Measurements from ENCODE around the gene PLCH1. TPM values are rescaled to one million over a fixed set of nuclear protein-coding genes. Genes with fewer than 3 reads are reported as not detected.

Gene PLCH1
- total RNA-seq, 1 experiment from 2014 or later, result 4.1 TPM

DNA sequence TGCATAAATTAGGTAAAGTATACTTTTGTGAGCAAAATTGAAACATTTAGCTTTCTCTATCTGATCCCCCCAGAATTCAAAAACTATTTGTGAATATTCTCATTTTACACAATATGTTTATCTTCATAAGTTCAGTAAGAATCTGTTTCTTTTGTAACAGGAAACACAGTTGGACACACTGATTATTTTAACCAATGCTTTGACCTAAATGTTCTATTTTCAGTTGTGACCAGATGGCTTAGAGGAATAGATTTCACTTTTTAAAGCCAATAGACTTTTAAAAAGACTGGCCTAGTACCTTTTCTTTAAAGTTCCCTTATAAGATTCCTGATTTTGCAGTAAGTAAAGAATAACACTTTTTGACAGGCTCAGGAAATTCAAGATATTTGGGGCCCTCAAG, 377.4 kb downstream of the PLCH1 start:
- no peaks in the 10 kb centered on the region for H3K27me3 ChIP-seq (ENCODE audit: low read length)
- TF ChIP-seq, protein P1, sequence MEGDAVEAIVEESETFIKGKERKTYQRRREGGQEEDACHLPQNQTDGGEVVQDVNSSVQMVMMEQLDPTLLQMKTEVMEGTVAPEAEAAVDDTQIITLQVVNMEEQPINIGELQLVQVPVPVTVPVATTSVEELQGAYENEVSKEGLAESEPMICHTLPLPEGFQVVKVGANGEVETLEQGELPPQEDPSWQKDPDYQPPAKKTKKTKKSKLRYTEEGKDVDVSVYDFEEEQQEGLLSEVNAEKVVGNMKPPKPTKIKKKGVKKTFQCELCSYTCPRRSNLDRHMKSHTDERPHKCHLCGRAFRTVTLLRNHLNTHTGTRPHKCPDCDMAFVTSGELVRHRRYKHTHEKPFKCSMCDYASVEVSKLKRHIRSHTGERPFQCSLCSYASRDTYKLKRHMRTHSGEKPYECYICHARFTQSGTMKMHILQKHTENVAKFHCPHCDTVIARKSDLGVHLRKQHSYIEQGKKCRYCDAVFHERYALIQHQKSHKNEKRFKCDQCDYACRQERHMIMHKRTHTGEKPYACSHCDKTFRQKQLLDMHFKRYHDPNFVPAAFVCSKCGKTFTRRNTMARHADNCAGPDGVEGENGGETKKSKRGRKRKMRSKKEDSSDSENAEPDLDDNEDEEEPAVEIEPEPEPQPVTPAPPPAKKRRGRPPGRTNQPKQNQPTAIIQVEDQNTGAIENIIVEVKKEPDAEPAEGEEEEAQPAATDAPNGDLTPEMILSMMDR (conservative IDR thresholded peaks at IDR 0.05; ENCODE audit: low read depth, low read length), result no peak
- TF ChIP-seq EZH2 (IDR thresholded peaks at IDR 0.05; ENCODE audit: low read length, unreplicated experiment) (no peak), EZH2phosphoT487 (IDR thresholded peaks at IDR 0.05; ENCODE audit: borderline replicate concordance, low read length) (no peak)
- H3K4me2 ChIP-seq (ENCODE audit: low read length), result no peak overlapping the region
- POLR2A ChIA-PET (ENCODE audit: unreplicated experiment), result no interaction called here
- no peaks in the 10 kb centered on the region for H3K9me3 ChIP-seq (ENCODE audit: low read length)
- H3F3A ChIP-seq (ENCODE audit: low read length, unreplicated experiment), result no peaks in the 10 kb centered on the region
- ATAC-seq (no peak), DNase-seq (no peak)
- no peaks in the 10 kb centered on the region for H4K20me1 ChIP-seq (ENCODE audit: low read length)
- no peak overlapping the region for H3K27ac ChIP-seq (ENCODE audit: low read length)
- no peak overlapping the region for H2AFZ ChIP-seq (ENCODE audit: low read length)
- no peaks in the 10 kb centered on the region for H3K79me2 ChIP-seq (ENCODE audit: low read length)
- no TSS peak for BruUV-seq (replicated peaks)
- no peaks in the 10 kb centered on the region for H3K4me1 ChIP-seq (ENCODE audit: insufficient read depth, low read length)
- H3K36me3 ChIP-seq (ENCODE audit: low read depth, low read length), result no peaks in the 10 kb centered on the region
- CTCF ChIA-PET, result no interaction called here
- intact Hi-C loops (cut with micrococcal nuclease), result no loop called here
- no peaks in the 10 kb centered on the region for H3K9me2 ChIP-seq (replicated peaks; ENCODE audit: low read length)
- H3K9ac ChIP-seq (ENCODE audit: low read length), result no peak overlapping the region
- H3K4me3 ChIP-seq (ENCODE audit: low read length), result no peak overlapping the region

DNA sequence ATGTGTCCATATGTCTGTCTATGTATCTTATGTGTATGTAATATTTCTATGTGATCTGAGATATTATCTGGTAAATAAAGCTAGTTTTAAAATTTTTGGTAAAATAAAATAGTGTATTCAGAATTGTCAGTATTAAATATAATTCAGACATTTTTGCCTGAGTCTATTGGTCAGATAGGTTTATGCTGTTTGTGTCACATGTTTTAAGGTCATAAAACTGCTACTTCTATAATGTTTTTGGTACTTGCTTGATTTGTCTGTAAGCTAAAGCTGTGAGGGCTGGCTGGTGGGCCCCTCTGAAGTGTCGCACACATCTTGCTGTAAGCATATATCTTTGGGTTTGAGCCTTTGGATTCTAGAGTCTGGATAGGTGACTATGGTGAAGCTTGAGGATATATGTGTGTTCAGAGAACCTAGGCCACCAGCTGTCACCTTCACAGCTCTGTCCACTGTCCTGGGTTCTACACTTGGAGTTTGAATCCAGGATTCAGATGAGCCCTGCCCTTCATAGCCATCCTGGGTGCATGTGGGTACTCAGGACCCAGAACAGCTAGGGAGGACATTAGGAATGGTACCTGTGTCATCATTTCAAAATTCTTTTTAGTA, 379.6 kb downstream of the PLCH1 start:
- Histone ChIP-seq H3K9ac (ENCODE audit: low read length) (no peak overlapping the region), H4K20me1 (ENCODE audit: low read length) (no peaks in the 10 kb centered on the region), H3K4me2 (ENCODE audit: low read length) (no peak overlapping the region), H3K36me3 (ENCODE audit: low read depth, low read length) (no peaks in the 10 kb centered on the region), H2AFZ (ENCODE audit: low read length) (no peak overlapping the region), H3K9me2 (replicated peaks; ENCODE audit: low read length) (no peaks in the 10 kb centered on the region), H3K4me3 (ENCODE audit: low read length) (no peak overlapping the region), H3K27ac (ENCODE audit: low read length) (no peak overlapping the region), H3K27me3 (ENCODE audit: low read length) (no peaks in the 10 kb centered on the region), H3K9me3 (ENCODE audit: low read length) (no peaks in the 10 kb centered on the region), H3F3A (ENCODE audit: low read length, unreplicated experiment) (no peaks in the 10 kb centered on the region), H3K79me2 (ENCODE audit: low read length) (no peaks in the 10 kb centered on the region), H3K4me1 (ENCODE audit: insufficient read depth, low read length) (no peaks in the 10 kb centered on the region)
- ATAC-seq (no peak), DNase-seq (no peak)
- ChIA-PET POLR2A (ENCODE audit: unreplicated experiment) (no interaction called here), CTCF (no interaction called here)
- BruUV-seq (replicated peaks), result no TSS peak
- TF ChIP-seq EZH2 (IDR thresholded peaks at IDR 0.05; ENCODE audit: low read length, unreplicated experiment) (no peak), EZH2phosphoT487 (IDR thresholded peaks at IDR 0.05; ENCODE audit: borderline replicate concordance, low read length) (no peak)
- TF ChIP-seq, protein P1 (conservative IDR thresholded peaks at IDR 0.05; ENCODE audit: low read depth, low read length), result no peak
- intact Hi-C loops (cut with micrococcal nuclease), result no loop called here

DNA sequence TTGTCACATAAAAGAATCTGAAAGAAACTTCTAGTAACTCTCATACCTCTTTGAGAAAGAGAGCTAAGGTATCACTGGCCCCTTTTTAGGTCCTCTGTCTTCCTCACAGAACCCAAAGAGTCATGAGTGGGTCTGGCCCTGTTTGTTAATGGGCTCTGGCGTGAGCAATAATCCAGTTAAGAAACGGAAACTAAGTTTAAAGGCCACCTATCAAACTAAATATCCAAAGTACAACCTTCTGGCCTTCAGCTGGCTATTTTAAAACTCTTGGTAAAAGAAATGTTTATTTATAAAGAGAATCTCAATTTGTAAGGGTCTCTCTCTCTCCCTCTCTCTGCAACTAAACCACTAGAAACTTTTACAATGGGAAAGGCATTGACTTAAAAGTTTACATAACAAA, 380.4 kb downstream of the PLCH1 start:
- Histone ChIP-seq H3K4me3 (ENCODE audit: low read length) (no peak overlapping the region), H3K4me2 (ENCODE audit: low read length) (no peak overlapping the region), H3K9ac (ENCODE audit: low read length) (no peak overlapping the region), H3K4me1 (ENCODE audit: insufficient read depth, low read length) (no peaks in the 10 kb centered on the region), H2AFZ (ENCODE audit: low read length) (no peak overlapping the region), H3K36me3 (ENCODE audit: low read depth, low read length) (no peaks in the 10 kb centered on the region), H4K20me1 (ENCODE audit: low read length) (no peaks in the 10 kb centered on the region), H3K27me3 (ENCODE audit: low read length) (no peaks in the 10 kb centered on the region), H3K9me3 (ENCODE audit: low read length) (no peaks in the 10 kb centered on the region), H3F3A (ENCODE audit: low read length, unreplicated experiment) (no peaks in the 10 kb centered on the region), H3K79me2 (ENCODE audit: low read length) (no peaks in the 10 kb centered on the region), H3K9me2 (replicated peaks; ENCODE audit: low read length) (no peaks in the 10 kb centered on the region), H3K27ac (ENCODE audit: low read length) (no peak overlapping the region)
- BruUV-seq (replicated peaks), result no TSS peak
- no peak for TF ChIP-seq EZH2phosphoT487 (IDR thresholded peaks at IDR 0.05; ENCODE audit: borderline replicate concordance, low read length)
- no peak for TF ChIP-seq EZH2 (IDR thresholded peaks at IDR 0.05; ENCODE audit: low read length, unreplicated experiment)
- TF ChIP-seq, protein P1 (conservative IDR thresholded peaks at IDR 0.05; ENCODE audit: low read depth, low read length), result no peak
- POLR2A ChIA-PET (ENCODE audit: unreplicated experiment), result interaction anchor here (0.5 kb wide), 1 partner anchor 482 kb away, joined by 6 read pairs; no protein-coding TSS in a partner anchor
- no peak for DNase-seq
- CTCF ChIA-PET, result no interaction called here
- intact Hi-C loops (cut with micrococcal nuclease), result no loop called here
- no peak for ATAC-seq
